Stimulated activated CD8-positive, alpha-beta memory T cell treated with anti-CD3 and anti-CD28 coated beads, Interleukin-12 subunit alpha, Interleukin-12 subunit beta, amount 100 ng/mL, for 24 hours (primary cell): ENCODE results near the gene ATP6AP1.
"Not testable (repeated sequence)": the region's sequence is repeated elsewhere in the genome, so short reads cannot be mapped to it uniquely, and the experiment has no call there.

Experiments used
- DNase-seq: peaks from one replicate; pipeline ENCODE4 v3.0.0-alpha.2; 2020; ENCODE audit errors: extremely low read depth

ATP6AP1 gene

GRCh38 chrX:154399527-154400368 lies 28.7 kb upstream of the ATP6AP1 start:
- no peak for DNase-seq

- not testable (repeated sequence) for DNase-seq
These were observed 28.1 kb upstream of the ATP6AP1 start for GRCh38 chrX:154400369-154400817.

- no peak for DNase-seq
These were observed 27.3 kb upstream of the ATP6AP1 start for GRCh38 chrX:154401045-154401799.

- no peak for DNase-seq
These were observed 26.4 kb upstream of the ATP6AP1 start for GRCh38 chrX:154401918-154402621.

GRCh38 chrX:154402622-154403127 lies 25.8 kb upstream of the ATP6AP1 start:
- no peak for DNase-seq

- DNase-seq = no peak
These were observed 25.3 kb upstream of the ATP6AP1 start for GRCh38 chrX:154403192-154403591.

GRCh38 chrX:154403858-154404257 lies 24.6 kb upstream of the ATP6AP1 start:
- DNase-seq = no peak

GRCh38 chrX:154404625-154405192 lies 23.8 kb upstream of the ATP6AP1 start:
- no peak for DNase-seq

- DNase-seq = no peak
These were observed 19.7 kb upstream of the ATP6AP1 start for GRCh38 chrX:154408659-154409221.

- DNase-seq = no peak
These were observed 19.1 kb upstream of the ATP6AP1 start, which contains the start of gene DNASE1L1 for GRCh38 chrX:154409222-154409871. Gene DNASE1L1 (minus strand): TSS chrX:154409254. CDS start chrX:154405568, 3,686 bp downstream.

GRCh38 chrX:154411981-154412340 lies 16.5 kb upstream of the ATP6AP1 start:
- no peak for DNase-seq

GRCh38 chrX:154412468-154412867 lies 16.0 kb upstream of the ATP6AP1 start:
- no peak for DNase-seq

GRCh38 chrX:154413142-154413541 lies 15.3 kb upstream of the ATP6AP1 start:
- no peak for DNase-seq

- no peak for DNase-seq
These were observed 11.3 kb upstream of the ATP6AP1 start for GRCh38 chrX:154417157-154417556.

GRCh38 chrX:154419189-154419588 lies 9.3 kb upstream of the ATP6AP1 start:
- no peak for DNase-seq

- DNase-seq = no peak
These were observed 8.6 kb upstream of the ATP6AP1 start for GRCh38 chrX:154419688-154420401.

GRCh38 chrX:154420402-154420756 lies 8.1 kb upstream of the ATP6AP1 start:
- no peak for DNase-seq

- DNase-seq = no peak
These were observed 1.3 kb upstream of the ATP6AP1 start for GRCh38 chrX:154426916-154427770.

- no peak for DNase-seq
These were observed 1.2 kb downstream of the ATP6AP1 start for GRCh38 chrX:154429711-154430110.
